Renal cortex interstitium (tissue), 11 donors: ENCODE results near the gene PRR13. TPM values are rescaled to one million over a fixed set of nuclear protein-coding genes. Genes with fewer than 3 reads are reported as not detected.
"Not testable (repeated sequence)": the region's sequence is repeated elsewhere in the genome, so short reads cannot be mapped to it uniquely, and the experiment has no call there.

Experiments used
- DNase-seq, 11 donors: peaks; one replicate each; pipeline ENCODE4 v3.0.0-alpha.2; 2013; ENCODE audit warnings: low read depth in 9 of 11, low spot score in 4 of 11; ENCODE audit errors: extremely low read depth in 1 of 11
- polyA plus RNA-seq, 3 donors: library from polyadenylated mRNA; unstranded; fragments of 120-200 nt; gene quantifications; one replicate each; pipeline ENCODE4 v1.2.1, GENCODE V29; 2013; ENCODE audit not compliant: insufficient read length in 3 of 3

The PRR13 gene
- polyA plus RNA-seq, 3 donors = 164 to 186 (median 169) TPM

DNA sequence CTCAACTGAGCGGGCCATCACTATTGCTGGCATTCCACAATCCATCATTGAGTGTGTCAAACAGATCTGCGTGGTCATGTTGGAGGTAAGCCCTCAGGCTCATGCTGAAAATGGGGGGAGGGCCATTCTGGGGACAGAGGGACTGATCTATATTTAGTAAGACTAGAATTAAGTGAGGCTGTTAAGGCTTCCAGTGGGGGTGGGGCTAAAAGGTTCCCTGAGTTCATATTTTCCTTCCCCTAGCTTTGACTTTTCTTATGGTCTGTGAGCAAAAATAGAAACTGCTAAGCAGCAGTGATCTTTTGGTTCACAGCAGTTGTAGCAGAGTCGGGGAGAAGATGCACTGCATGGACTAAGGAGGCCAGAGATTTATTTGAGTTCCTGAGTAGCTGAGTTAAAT is 19.5 kb downstream of the PRR13 start:
- no peak for DNase-seq

DNA sequence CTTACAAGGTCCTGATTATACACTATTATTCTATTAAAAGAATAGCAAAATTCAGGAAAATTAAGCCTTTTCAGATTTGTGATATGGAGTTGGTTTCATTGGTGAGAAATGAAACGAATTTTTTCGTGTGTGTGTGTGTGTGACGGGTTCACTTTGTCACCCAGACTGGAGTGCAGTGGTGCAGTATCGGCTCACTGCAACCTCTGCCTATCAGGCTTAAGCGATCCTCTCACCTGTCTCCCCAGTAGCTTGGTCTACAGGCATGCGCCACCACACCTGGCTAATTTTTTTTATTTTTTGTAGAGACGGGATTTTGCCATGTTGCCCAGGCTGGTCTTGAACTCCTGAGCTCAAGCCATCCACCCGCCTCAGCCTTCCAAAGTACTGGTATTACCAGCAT is 20.1 kb downstream of the PRR13 start:
- DNase-seq = no peak

DNA sequence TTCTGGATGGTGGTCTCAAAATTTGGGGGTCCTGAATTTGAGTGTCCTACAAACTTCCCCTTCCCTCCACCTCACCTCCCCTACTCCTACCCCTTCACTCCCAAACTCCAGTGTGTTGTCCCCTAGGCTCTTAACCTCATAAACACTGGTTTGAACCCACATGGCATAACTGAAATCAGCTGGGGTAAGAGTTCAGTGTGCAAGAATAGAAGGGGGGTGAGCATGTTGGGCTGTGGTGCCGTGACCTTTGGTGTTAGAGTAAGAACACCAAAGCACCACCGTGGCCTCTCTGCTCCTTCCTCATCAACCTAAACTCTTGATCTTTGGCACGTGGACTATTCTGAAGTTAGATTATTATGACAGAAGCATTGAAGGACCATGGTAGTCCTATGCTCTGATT is 21.4 kb downstream of the PRR13 start:
- DNase-seq = no peak

DNA sequence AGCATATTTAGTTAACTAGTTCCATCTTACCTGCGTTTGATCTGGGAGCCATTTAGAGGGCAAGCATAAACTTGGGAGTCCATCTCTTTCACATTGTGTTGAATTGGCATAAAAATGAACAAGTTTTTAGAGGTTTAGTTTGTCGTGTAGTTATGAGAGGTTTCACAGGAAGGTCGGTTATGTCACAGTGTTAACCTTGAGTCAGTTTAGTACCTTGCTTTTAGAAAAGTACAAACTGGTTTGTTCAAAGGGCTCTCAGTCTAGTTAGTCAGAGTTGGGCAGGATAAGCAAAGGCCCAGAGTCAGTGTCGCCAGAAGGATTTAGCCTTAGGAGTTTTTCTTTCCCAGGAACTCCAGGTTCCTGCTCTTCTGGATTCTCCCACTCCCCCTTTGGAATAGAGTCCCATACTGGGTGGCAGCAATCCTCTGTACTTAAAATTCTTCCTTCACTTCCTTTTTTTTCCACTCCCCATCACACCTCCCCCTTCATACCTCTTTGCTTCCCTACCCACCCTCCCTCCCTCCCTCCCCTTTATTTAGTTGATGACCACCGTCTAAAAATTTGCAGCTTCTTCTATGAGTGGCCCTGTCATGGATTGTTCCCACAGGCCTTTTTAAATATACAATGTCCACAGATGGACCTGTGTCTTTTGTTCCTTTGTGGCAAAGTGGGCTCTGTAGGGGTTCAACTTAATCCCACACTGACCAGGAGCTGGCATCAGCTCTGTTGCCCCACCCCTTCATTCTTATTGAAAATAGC is 22.4 kb downstream of the PRR13 start:
- DNase-seq = no peak

DNA sequence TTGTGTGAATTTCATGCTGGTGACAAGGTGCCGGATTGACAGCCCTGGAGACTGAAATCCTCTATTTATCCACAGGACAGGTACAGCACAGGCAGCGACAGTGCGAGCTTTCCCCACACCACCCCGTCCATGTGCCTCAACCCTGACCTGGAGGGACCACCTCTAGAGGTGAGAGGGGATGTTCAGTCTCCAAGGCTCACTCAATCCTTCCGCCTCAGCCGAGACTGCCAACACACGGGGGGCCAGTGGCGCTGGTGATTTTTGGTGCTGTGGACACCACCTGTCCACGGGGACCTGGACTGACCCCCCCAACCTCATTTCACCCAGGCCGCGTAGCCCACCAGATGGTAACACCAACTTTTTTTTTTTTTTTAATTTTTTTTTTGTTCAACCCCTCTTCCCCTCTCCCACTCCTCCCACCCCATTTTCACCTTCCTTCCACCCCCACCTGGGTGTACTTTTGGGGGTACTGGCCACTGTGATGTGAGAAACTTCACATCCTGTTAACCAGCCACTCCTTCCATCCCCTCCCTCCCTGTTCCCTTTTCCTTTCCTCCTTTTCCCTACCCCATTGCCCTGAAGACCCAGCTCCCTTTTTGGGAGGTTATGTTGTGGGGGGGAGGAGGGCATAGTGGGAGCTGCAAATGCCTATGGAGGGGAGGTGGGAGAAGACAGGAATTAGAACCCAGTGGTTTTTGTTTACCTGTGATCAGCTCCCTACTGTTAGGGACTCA is 23.3 kb downstream of the PRR13 start:
- DNase-seq = no peak

DNA sequence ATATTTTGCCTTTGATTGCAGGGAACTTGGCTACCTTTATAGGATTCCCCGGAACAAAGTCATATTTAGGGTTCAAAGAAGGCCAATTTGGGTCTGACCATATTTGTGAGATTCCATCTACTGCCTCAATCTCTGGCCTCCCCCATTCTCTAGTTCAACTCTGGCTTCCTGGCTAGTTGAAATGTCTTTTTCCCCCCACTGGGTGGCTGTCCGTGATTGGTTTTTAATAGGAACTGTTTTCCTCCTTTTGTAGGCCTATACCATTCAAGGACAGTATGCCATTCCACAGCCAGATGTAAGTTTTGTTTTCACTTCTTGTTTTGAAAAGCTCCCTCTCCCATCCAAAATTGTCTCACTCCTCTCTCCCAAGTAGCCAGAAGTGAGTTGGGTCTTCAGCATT is 24.1 kb downstream of the PRR13 start:
- no peak for DNase-seq

DNA sequence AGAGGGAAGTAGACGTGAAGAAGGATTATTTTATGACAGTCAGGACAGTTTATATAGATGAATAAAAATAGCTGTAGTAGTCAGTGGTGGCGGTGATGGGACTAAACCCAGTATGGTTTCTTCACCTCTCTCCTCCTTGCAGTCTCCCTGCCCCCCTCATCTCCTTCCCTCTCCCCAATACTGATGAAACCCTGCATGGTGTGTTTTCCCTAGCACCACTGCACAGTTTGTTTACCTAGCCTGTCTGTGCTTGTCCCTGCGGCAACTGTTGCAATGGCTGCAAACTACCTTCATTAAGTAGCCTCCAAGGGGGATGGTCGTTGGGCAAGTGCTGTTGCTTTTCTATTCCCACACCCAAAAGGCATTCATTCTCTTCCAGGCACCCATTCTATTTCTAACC is 25.1 kb downstream of the PRR13 start:
- no peak for DNase-seq

DNA sequence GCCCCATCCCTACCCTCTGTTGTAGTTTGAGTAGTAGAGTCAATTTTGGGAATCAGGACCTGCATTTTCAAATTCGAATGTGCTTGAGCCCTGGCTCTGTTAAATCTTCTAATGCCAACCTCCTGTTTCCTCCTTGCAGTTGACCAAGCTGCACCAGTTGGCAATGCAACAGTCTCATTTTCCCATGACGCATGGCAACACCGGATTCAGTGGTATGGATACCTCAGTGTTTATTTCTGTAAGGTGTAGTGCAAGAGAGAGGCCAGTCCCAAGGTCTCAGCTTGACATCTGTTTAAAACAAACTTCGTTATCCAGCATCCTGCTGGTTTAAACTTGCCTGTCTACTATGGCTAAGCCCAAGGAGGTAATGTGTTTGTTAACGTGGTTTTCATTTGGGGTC is 25.5 kb downstream of the PRR13 start:
- no peak for DNase-seq

DNA sequence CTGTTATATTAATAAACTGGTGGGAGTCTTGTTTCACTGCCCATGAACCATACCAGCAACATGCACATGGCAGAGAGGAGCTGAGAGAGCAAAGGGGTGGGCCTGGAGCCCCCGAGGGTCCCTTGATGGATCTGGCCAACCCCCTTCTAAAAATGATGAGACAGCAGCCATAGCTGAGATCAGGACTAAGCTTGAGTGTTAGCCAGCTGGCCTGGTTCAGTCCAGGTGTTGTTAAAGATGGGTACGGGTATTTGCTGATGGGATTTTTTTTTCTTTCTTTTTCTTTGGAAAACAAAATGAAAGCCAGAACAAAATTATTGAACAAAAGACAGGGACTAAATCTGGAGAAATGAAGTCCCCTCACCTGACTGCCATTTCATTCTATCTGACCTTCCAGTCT is 26.3 kb downstream of the PRR13 start:
- DNase-seq = no peak

DNA sequence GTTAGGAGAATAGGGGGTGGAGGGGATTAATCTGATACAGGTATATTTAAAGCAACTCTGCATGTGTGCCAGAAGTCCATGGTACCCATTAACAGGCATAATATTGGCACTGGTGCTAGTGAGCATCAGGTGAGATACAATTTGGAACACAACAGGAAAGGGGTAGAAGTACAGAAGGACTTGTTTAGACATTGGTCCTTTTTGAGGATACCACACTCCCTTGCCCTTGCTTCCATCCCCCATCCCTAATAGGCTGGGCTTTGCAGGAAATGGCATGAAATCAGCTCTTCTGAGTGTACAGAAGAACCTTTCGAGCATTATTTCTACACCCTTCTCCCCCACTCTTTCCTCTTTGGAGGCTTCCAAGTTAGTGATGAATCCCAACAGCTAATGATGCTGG is 26.7 kb downstream of the PRR13 start:
- no peak for DNase-seq

DNA sequence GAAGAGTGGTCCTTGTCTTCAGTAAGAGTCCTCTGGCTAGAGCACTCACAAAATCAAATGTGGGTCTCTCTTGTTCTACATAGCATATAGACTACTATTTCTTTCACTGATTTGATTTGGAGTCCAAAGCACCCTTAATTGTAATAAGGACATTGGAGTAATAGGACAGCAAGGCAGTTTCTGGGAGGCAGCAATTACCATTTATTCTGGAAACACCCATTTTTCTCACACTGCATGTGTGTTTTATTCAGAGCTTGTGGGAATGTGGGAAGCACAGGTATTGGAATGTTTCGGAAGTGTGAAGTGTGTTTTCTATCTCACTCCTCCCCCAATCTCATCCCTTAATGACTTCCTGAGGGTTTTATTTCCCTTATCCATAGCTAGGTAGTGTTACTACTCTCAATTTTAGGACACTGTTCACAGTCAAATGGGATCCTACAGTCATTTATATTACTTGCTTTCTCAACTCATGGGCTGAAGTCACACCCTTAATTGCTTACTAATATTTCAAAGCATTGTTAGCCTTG is 30.6 kb downstream of the PRR13 start:
- DNase-seq = no peak

DNA sequence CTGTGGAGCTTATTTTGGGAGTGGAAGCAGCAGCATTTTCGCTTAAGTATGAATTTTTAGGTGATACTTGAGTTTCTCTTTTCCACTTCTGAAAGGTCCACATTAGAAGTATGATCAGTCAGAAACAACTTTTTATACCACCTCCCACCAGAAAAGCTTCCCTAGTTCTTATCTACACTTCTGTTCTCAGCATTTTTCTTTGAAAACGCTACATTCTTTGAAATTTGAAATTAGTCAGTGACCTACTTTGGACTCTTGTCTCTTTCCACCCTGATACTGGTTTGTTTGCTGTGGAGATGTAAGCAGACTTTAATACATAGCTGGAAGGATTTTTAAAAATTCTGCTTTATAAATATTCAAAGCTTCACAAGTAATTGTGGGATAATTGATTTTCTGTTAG is 32.5 kb downstream of the PRR13 start:
- no peak for DNase-seq

DNA sequence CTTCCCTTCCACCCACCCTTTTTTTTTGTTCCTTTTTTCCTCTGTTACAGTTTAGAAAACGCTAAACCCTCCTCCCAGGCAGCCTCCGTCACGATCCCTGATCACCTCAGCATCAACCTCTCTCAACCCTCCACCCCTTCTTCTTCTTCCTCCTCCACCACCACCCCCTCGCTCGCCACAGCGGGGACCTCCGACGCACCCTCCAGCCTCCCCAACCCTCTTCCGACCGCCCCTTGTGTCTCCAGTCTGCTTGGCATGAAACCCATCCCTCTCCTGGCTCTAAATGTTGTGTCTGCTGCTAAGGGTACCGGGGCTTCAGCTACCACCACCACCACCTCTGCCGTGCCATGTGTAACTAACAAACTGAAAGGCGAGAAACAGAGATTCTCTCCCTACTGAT is 33.3 kb downstream of the PRR13 start:
- DNase-seq = no peak

DNA sequence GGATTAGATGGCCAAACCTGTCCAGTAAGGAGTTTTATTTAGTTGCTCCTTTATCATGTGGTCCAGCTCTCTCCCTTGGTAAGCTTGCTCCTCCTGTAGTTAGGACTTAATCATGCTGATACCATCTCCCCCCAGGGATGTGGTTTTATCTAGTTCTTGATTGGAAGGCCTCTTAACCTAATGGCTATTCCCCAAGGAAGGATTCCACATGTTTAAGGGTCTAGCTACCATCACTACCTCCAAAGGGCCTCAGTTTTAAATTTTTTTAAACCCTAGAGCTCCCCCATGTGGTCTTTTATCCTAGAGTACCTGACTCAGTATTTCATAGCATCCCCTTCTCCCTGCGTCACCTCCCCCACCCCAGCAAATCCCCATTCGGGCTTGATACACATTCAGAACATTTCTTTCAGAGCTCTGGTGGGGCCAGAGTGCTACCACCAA is 35.3 kb downstream of the PRR13 start:
- no peak for DNase-seq

DNA sequence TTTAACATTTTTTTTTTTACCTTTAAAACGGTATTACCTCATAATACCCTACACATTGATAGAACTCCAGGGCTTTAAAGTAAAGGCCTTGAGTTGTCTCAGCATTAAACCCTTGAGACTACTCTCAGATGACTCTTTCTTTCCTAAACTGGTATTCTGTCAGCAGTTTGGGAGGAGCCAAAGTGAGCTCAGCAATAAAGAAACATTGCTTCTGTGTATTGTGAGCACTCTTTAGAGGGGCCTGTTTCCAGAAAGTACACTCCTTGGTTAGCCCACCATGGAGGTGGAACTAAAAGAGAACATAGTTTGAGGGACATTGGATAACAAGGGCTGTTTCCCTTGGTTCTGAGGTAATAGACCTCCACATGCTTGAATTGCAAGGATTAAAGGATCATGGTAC is 37.3 kb downstream of the PRR13 start:
- no peak for DNase-seq

DNA sequence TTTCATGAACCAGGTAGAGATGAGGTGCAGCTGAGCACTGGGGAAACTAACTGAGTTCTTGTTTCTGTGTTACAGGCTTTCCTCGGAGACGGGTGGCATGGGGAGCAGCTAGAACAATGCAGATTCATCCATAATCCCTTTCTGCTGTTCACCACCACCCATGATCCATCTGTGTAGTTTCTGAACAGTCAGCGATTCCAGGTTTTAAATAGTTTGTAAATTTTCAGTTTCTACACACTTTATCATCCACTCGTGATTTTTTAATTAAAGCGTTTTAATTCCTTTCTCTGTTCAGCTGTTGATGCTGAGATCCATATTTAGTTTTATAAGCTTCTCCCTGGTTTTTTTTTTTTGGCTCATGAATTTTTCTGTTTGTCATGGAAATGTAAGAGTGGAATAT is 37.8 kb downstream of the PRR13 start:
- no peak for DNase-seq

DNA sequence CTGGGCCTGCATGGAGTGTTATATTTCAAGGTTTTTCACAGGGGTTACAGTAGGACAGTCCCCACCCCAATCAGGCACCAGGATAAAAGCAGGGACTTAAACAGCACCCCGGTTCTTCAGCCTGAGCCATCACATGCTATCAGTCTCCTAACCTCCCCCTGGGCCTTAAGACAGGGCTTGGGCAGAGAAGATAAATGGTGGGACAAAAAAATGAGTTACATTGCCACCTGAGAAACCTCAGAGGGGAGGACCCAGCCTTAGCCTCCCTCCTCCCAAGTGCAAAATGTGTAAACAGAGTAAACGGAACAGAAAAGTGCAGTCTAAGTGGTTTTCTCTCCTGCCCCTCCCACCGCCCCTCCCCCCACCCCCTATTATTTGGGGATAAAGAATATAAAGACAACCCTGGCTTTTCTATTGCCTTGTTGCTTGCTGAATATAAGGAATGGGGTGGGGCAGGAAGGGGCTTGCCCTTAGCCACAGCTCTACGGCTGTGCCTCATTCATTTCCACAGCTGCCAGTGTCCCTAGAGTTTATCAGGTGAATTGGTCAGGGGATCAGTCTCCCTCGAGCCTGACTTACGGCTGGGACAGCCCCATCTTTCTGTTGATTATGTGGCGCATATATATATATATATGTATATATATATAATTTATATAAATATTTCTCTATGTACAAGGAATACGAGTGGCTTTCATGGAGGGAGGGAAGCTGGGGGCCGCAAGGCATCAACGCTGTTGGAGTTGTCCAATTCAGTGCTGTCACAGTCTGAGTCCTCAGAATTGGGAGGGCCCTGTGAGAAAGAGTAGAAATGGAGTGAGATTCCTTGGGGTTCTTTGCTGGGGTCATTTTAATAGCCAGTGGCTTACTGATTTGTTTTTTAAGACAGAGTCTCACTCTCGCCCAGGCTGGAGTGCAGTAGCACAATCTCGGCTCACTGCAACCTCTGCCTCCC is 39.2 kb downstream of the PRR13 start:
- DNase-seq = no peak

DNA sequence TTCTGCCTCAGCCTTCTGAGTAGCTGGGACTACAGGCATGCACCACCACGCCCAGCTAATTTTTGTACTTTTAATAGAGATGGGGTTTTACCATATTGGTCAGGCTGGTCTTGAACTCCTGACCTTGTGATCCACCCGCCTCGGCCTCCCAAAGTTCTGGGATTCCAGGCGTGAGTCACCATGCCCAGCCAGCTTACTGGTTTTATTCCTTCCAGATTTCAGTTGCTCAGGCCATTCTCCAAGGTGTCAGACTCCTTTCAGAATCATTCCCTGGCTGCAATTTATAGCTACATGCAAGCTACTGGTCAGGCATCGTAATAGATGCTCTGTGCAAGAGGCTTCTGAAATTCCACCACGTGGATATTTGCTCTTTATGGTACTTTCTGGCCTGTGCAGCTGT is 39.9 kb downstream of the PRR13 start:
- not testable (repeated sequence) for DNase-seq

DNA sequence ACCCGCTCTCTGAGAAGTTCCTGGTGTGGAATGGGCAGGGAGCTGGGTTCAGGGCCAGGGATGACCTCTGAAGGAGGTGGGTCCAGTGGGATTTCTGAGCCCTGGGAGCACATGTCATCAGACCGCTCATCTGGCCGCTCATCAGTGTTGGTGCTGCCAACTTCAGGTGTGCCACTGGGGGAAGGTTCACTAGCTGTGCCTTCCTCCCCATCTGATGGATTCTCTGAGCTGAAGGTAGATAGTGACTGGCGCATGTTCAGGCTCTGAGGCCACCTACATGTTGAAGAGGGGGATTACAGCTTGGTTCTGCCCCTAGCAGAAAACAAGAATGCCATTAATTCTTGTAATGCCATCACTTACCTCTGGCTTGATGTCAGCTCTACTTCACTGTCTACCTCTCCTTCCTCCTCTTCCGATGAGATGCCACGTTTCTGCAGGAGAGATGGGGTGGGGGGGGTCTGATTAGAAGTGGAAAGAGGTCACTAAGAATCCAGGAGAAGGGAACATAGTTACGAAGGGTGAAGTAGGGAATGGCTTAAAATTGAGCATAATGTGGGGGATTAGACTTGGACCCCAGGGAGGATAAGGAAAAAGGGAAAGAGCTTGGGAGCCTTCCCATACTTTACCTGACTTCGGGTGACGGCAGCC is 40.5 kb downstream of the PRR13 start:
- no peak for DNase-seq
